Coronary artery (tissue), 2 donors: Measurements from ENCODE around the gene ADCY7.

Source experiments
- DNase-seq: peaks from one replicate; pipeline ENCODE4 v3.0.0-alpha.2; 2017; ENCODE audit warnings: low spot score
- H3K27ac ChIP-seq, 2 donors: fragments of 200-600 bp; sonication (generic); one replicate each; pipeline ENCODE4 v1.5.1; 2016 to 2019
- H3K4me3 ChIP-seq: fragments of 200-600 bp; sonication (generic); 2 replicates; pipeline ENCODE4 v1.5.1; 2016; ENCODE audit warnings: mild to moderate bottlenecking, moderate library complexity
- TF ChIP-seq, protein P1 (sequence below): fragments of 200-600 bp; sonication (generic); IDR thresholded peaks from one replicate; pipeline ENCODE4 v1.5.1; 2019; ENCODE audit warnings: antibody characterized with exemption

ADCY7 gene

DNA sequence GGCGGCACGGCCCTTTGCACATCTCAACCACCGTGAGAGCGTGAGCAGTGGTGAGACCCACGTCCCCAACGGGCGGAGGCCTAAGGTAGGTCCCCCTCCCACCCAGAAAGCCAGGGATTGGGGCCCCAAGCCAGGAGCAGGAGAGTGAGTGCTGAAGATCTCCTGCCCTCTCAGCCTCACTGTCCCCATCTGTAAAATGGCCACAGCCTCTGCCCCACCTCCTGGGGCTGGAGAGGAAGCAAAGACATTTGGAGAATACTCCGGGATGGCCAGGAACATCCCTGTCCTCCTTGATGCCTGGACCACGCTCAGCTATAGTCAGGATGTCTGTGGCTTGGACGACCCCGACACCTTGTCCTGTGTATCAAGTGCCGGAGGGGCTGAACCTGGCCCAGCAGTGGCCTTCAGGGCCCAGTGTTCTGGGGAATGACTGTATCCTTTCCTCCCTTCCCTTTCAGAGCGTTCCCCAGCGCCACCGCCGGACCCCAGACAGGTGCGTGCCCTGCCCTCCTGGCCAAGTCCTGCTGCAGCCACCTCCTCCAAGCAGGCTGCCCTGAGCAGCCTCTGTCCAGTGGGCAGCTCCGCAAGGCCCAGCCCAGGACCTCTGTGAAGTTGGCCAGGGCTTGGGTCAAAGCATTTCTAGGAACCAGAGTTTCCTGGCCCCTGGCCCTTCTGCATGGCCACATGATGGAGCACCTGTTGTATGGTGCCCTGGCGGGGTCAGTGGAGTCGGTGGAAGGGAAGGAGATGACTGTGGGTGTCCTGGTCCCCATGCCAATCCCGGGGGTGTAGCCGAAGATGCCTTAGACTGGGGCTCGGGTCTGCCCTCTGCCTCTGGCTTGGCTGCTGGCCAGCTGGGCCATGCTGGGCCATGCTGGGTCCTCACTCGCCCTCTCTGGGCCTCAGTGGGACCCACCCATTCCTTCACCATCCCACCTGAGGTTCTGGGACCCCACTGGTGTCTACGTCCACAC, 38.4 kb downstream of the ADCY7 start:
- TF ChIP-seq, protein P1, sequence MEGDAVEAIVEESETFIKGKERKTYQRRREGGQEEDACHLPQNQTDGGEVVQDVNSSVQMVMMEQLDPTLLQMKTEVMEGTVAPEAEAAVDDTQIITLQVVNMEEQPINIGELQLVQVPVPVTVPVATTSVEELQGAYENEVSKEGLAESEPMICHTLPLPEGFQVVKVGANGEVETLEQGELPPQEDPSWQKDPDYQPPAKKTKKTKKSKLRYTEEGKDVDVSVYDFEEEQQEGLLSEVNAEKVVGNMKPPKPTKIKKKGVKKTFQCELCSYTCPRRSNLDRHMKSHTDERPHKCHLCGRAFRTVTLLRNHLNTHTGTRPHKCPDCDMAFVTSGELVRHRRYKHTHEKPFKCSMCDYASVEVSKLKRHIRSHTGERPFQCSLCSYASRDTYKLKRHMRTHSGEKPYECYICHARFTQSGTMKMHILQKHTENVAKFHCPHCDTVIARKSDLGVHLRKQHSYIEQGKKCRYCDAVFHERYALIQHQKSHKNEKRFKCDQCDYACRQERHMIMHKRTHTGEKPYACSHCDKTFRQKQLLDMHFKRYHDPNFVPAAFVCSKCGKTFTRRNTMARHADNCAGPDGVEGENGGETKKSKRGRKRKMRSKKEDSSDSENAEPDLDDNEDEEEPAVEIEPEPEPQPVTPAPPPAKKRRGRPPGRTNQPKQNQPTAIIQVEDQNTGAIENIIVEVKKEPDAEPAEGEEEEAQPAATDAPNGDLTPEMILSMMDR: no peak
- DNase-seq: peak; percentile 65
- Histone ChIP-seq H3K4me3 (no peak overlapping the region), H3K27ac (no peak overlapping the region)

DNA sequence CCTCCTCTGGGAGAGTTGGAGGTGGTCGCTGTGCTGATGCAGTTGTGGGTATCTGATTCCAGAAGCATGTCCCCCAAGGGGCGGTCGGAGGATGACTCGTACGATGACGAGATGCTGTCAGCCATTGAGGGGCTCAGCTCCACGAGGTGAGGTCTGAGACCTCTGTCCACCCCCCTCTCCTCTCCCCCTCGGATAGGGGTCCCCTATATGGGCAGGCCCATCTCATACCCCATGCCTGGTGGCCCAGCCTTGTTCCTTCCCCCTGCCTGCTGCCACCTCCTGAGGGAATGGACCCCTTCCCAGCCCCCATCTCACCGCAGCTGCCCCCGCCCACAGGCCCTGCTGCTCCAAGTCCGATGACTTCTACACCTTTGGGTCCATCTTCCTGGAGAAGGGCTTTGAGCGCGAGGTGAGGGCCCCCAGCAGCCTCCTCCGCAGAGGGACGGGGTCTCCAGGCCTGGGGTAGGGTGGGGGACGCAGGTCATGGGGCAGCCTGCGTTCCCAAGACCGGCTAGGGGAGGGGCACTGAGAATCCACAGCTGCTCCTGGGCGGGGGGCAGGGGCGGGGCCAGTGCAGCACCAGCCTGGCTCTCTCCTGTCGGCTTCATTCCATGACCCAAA, 39.2 kb downstream of the ADCY7 start:
- no peak overlapping the region for H3K27ac ChIP-seq
- peak; percentile 67 for DNase-seq
- H3K4me3 ChIP-seq: no peak overlapping the region
- TF ChIP-seq, protein P1: no peak

DNA sequence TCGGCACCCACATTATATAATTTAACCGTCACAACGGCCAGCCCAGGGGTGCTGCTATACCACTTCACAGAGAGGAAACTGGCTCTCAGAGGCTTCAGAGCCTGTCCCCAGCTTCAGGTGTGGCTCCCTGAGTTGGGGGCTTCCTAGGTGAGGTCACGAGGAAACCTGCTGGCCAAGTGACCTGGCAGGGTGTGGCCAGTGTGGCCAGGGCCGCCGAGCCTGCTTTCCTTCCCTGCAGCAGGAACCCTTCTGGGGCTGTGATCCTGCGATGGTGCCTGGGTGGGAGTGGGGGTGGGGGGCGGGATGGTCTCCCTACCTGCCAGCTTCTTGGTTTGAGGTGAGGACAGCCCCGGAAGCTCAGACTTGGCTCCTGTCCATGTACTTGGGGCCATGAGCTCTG, 39.9 kb downstream of the ADCY7 start:
- Histone ChIP-seq H3K27ac (no peak overlapping the region), H3K4me3 (no peak overlapping the region)
- TF ChIP-seq, protein P1: no peak
- peak; percentile 69 for DNase-seq

DNA sequence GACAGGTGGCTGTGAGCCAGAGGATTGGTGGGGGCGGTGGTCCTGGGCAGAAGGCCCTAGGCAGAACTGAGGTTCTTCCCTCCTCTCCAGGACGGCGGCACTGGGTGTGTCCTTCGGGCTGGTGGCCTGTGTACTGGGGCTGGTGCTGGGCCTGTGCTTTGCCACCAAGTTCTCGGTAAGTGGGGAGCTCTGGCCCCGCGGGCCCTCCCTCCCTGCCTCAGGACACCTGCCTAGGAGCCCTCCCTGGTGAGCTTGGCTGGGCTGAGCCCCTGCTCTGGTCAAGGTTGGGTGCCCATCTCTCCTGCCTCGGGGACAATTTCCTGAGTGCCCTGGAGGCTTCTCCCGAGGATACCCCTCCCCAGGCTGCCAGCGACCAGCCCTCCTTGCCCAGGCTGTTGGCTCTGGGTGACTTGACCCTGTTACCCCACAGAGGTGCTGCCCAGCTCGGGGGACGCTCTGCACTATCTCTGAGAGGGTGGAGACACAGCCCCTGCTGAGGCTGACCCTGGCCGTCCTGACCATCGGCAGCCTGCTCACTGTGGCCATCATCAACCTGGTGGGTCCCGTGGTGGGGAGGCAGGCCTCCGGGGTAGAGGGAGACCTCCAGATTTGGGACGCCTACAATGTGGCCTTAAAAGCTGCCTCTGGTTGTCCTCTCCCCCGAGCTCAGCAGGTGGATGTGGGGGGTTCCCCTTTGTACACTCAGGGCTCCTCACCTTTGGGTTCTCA, 42.0 kb downstream of the ADCY7 start:
- Histone ChIP-seq H3K27ac (no peak overlapping the region), H3K4me3 (no peak overlapping the region)
- peak; percentile 73 for DNase-seq
- TF ChIP-seq, protein P1: no peak

DNA sequence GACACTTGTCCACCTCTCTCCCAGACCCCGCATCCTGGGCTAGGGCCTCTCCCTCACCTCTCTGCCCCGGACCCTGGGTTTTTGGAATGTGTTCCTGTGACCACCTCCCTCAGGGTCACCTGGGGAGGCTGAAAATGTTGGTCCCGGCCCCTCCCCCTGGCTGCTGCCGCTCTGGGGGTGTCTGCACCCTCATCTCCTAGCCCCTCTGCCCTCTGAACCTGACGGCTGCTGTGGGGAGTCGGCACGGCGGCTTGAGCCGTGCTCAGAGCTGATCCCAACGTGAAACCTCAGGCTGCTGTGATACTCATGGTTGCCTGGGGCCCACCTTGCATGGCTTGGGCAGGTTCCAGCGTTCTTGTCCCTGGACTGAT, 42.8 kb downstream of the ADCY7 start:
- TF ChIP-seq, protein P1: no peak
- H3K27ac ChIP-seq: no peak overlapping the region
- DNase-seq: no peak
- H3K4me3 ChIP-seq: no peak overlapping the region

DNA sequence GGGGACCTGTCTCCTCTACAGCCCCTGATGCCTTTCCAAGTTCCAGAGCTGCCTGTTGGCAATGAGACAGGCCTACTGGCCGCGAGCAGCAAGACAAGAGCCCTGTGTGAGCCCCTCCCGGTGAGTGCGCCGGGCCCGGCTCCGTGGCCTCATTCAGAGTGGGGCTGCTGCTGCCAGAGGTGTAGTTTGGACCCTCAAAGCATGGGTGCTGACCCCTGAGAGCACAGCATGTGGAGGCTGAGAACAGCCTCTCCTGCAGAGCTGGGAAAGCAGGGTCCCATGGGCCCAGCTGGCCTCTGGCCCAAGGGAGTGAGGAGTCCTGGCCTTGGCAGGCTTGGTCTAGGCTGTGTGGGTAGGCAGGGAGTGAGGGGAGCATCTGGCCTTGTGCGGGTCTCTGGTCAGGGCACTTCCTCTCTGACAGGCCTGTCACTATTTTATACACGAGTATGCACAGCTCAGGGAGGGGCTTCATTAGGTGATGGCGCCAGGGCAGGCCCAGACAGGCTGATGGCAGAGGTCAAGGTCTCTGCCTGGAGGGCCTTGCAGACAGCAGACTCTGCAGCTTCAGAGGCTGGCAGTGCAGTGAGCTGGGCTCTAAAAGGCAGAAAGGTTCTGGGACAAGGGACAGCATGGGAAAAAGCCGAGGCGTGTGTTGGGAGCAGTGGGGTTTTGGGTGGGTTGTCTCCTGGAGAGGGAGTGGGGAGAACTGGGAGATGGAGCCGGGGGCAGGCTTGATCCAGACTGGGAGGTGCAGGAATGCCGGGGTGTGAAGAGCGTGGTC, 43.4 kb downstream of the ADCY7 start:
- Histone ChIP-seq H3K4me3 (no peak overlapping the region), H3K27ac (peak overlapping the region in 1 of 2 donors; percentile 11)
- TF ChIP-seq, protein P1: no peak
- DNase-seq: peak; percentile 74
